Tibial artery (tissue), 4 donors: ENCODE results near the gene EPHA8.

Experiments
- DNase-seq, 2 donors: peaks; one replicate each; pipeline ENCODE4 v3.0.0-alpha.2; 2019
- H3K27ac ChIP-seq, 2 donors: fragments of 200-600 bp; sonication (generic) in 1 of 2; 1 replicate in 1 of 2; 2 replicates in 1 of 2; pipeline ENCODE4 v1.5.1; 2018 to 2019; ENCODE audit warnings: mild to moderate bottlenecking in 1 of 2
- H3K27me3 ChIP-seq, 2 donors: fragments of 200-600 bp; sonication (generic) in 1 of 2; one replicate each; pipeline versions ENCODE4 v1.5.1 to v1.6.0; 2016 to 2019
- H3K36me3 ChIP-seq, 3 donors: fragments of 200-600 bp; sonication (generic) in 2 of 3; one replicate each; pipeline ENCODE4 v1.5.1; 2016 to 2019; ENCODE audit warnings: mild to moderate bottlenecking in 2 of 3
- H3K4me1 ChIP-seq, 4 donors: fragments of 200-600 bp; sonication (generic) in 2 of 4; 1 replicate in 3 of 4; 2 replicates in 1 of 4; pipeline ENCODE4 v1.5.1; 2016 to 2019
- H3K4me3 ChIP-seq, 2 donors: fragments of 200-600 bp; sonication (generic) in 1 of 2; 1 replicate in 1 of 2; 2 replicates in 1 of 2; pipeline ENCODE4 v1.5.1; 2018 to 2019; ENCODE audit warnings: mild to moderate bottlenecking in 2 of 2
- H3K9me3 ChIP-seq, 3 donors: fragments of 200-600 bp; sonication (generic) in 1 of 3; one replicate each; pipeline ENCODE4 v1.5.1; 2016 to 2019
- CTCF ChIP-seq, 2 experiments: fragments of 200-600 bp in 1 of 2; fragments of 450-650 bp in 1 of 2; IDR thresholded peaks; one replicate each; pipeline ENCODE4 v1.5.1; 2017 to 2019; ENCODE audit warnings: antibody characterized with exemption in 2 of 2, mild to moderate bottlenecking in 1 of 2, moderate library complexity in 1 of 2
- intact Hi-C: fragments of 100-400 bp; cut with DNase I; formaldehyde crosslinking; loops from one replicate; pipeline ENCODE4 v1.15.0; 2023; ENCODE audit warnings: low total_unique reads

Gene EPHA8

GRCh38 chr1:22602060-22602740 is 38.9 kb downstream of the EPHA8 start:
- Histone ChIP-seq H3K36me3 (no peaks in the 10 kb centered on the region), H3K27ac (no peak overlapping the region), H3K9me3 (no peaks in the 10 kb centered on the region), H3K4me1 (no peaks in the 10 kb centered on the region), H3K4me3 (no peak overlapping the region), H3K27me3 (peaks cover 0 to 76% of the 10 kb centered on the region in 2 donors)
- DNase-seq: no peak
- intact Hi-C loops: no loop called here
- no peak for TF ChIP-seq CTCF (IDR thresholded peaks at IDR 0.05)

DNA sequence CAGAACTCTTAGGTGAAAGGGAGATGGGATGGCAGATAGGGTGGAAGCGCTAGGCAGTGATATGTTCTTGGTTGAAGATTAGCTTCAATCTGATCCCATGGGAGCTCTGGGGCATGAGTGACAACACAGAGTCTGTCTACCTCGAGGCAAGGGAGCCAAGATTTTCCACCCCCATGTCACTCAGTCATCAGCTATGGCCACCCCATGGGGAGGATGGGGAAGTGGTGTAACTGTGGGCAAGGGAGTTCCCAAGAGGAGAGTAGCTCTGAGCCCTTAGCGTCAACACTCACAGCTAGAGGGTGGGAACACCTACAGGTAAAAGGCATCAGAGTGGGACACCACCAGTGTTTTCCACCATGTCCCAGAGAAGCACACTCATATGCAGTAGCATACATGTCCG is 42.9 kb downstream of the EPHA8 start:
- Histone ChIP-seq H3K27ac (no peak overlapping the region), H3K36me3 (no peaks in the 10 kb centered on the region), H3K9me3 (no peaks in the 10 kb centered on the region), H3K27me3 (peaks cover 0 to 79% of the 10 kb centered on the region in 2 donors), H3K4me3 (no peak overlapping the region), H3K4me1 (no peaks in the 10 kb centered on the region)
- no peak for TF ChIP-seq CTCF (IDR thresholded peaks at IDR 0.05)
- no peak for DNase-seq
- intact Hi-C loops: no loop called here

- no peak for DNase-seq
- intact Hi-C loops: no loop called here
- no peaks in the 10 kb centered on the region for H3K4me1 ChIP-seq
- H3K36me3 ChIP-seq: no peaks in the 10 kb centered on the region
- no peak overlapping the region for H3K4me3 ChIP-seq
- TF ChIP-seq CTCF (IDR thresholded peaks at IDR 0.05): no peak
- peaks cover 0 to 76% of the 10 kb centered on the region in 2 donors for H3K27me3 ChIP-seq
- no peak overlapping the region for H3K27ac ChIP-seq
- H3K9me3 ChIP-seq: no peaks in the 10 kb centered on the region
Measured at GRCh38 chr1:22607154-22607553, 43.9 kb downstream of the EPHA8 start.

GRCh38 chr1:22608361-22608760 is 45.1 kb downstream of the EPHA8 start:
- peaks cover 0 to 71% of the 10 kb centered on the region in 2 donors for H3K27me3 ChIP-seq
- intact Hi-C loops: no loop called here
- no peaks in the 10 kb centered on the region for H3K4me1 ChIP-seq
- DNase-seq: no peak
- no peaks in the 10 kb centered on the region for H3K9me3 ChIP-seq
- TF ChIP-seq CTCF (IDR thresholded peaks at IDR 0.05): no peak
- H3K27ac ChIP-seq: no peak overlapping the region
- H3K36me3 ChIP-seq: no peaks in the 10 kb centered on the region
- no peak overlapping the region for H3K4me3 ChIP-seq

GRCh38 chr1:22609291-22609690 is 46.0 kb downstream of the EPHA8 start:
- no peak for TF ChIP-seq CTCF (IDR thresholded peaks at IDR 0.05)
- H3K9me3 ChIP-seq: no peaks in the 10 kb centered on the region
- intact Hi-C loops: no loop called here
- peaks cover 0 to 71% of the 10 kb centered on the region in 2 donors for H3K27me3 ChIP-seq
- no peaks in the 10 kb centered on the region for H3K36me3 ChIP-seq
- no peak for DNase-seq
- H3K4me3 ChIP-seq: no peak overlapping the region
- no peaks in the 10 kb centered on the region for H3K4me1 ChIP-seq
- H3K27ac ChIP-seq: no peak overlapping the region

- Histone ChIP-seq H3K4me1 (no peaks in the 10 kb centered on the region), H3K9me3 (no peaks in the 10 kb centered on the region), H3K4me3 (no peak overlapping the region), H3K27me3 (peaks cover 0 to 72% of the 10 kb centered on the region in 2 donors), H3K36me3 (no peaks in the 10 kb centered on the region), H3K27ac (no peak overlapping the region)
- no peak for TF ChIP-seq CTCF (IDR thresholded peaks at IDR 0.05)
- intact Hi-C loops: no loop called here
- no peak for DNase-seq
Measured at GRCh38 chr1:22611530-22611947, 48.2 kb downstream of the EPHA8 start.
